Fibroblast of villous mesenchyme (primary cell): ENCODE results near the gene CD99L2. TPM values are rescaled to one million over a fixed set of nuclear protein-coding genes. Genes with fewer than 3 reads are reported as not detected.

Experiments
- DNase-seq: peaks from one replicate; pipeline ENCODE4 v3.0.0-alpha.2; 2010; ENCODE audit warnings: low read depth
- H3K4me3 ChIP-seq: 2 replicates; pipeline ENCODE4 v1.5.1; 2011; ENCODE audit warnings: low read depth, mild to moderate bottlenecking, low read length
- CTCF ChIP-seq: IDR thresholded peaks from 2 replicates; pipeline ENCODE4 v1.5.1; 2012; ENCODE audit warnings: low read depth, mild to moderate bottlenecking, low read length; ENCODE audit not compliant: insufficient read depth
- total RNA-seq: library from RNA; depleted of rRNA; stranded (reverse); fragments of >200 nt; gene quantifications from 2 replicates; pipeline ENCODE4 v1.2.3, GENCODE V29; 2012

The CD99L2 gene
- total RNA-seq, 1 donor = 47.9 TPM

GRCh38 chrX:150871341-150871811 lies 27.1 kb downstream of the CD99L2 start:
- DNase-seq = peak; percentile 9
- H3K4me3 ChIP-seq = no peak overlapping the region
- TF ChIP-seq CTCF = no peak

GRCh38 chrX:150870487-150871340 lies 27.8 kb downstream of the CD99L2 start:
- no peak overlapping the region for H3K4me3 ChIP-seq
- no peak for TF ChIP-seq CTCF
- peak; percentile 44 for DNase-seq

GRCh38 chrX:150870029-150870428 lies 28.4 kb downstream of the CD99L2 start:
- no peak overlapping the region for H3K4me3 ChIP-seq
- no peak for DNase-seq
- TF ChIP-seq CTCF = no peak

GRCh38 chrX:150869450-150869849 lies 29.0 kb downstream of the CD99L2 start:
- no peak for TF ChIP-seq CTCF
- no peak for DNase-seq
- no peak overlapping the region for H3K4me3 ChIP-seq

GRCh38 chrX:150868625-150869024 lies 29.8 kb downstream of the CD99L2 start:
- DNase-seq = peak; percentile 40
- no peak for TF ChIP-seq CTCF
- no peak overlapping the region for H3K4me3 ChIP-seq

GRCh38 chrX:150864127-150864526 lies 34.3 kb downstream of the CD99L2 start:
- H3K4me3 ChIP-seq = no peak overlapping the region
- TF ChIP-seq CTCF = no peak
- no peak for DNase-seq

- H3K4me3 ChIP-seq = no peak overlapping the region
- DNase-seq = no peak
- no peak for TF ChIP-seq CTCF
Observed at GRCh38 chrX:150863191-150863590, 35.3 kb downstream of the CD99L2 start.
